ENCODE measurements around the gene EPO. TPM values are rescaled to one million over a fixed set of nuclear protein-coding genes. Genes with fewer than 3 reads are reported as not detected.

The EPO gene
- total RNA-seq, 1 experiment from 2014 or later = 0.30 TPM

GRCh38 chr7:100705320-100705752 is 14.9 kb upstream of the EPO start:
- intact Hi-C loops (cut with micrococcal nuclease) = loop anchor here (1.0 to 5.0 kb wide), 4 partner anchors 32 to 372 kb away; partner anchors contain the start of genes EPHB4, GNB2 and SLC12A9
- peaks cover 5% of the 10 kb centered on the region; the same call in 1 of the 2 replicates for H4K20me1 ChIP-seq (ENCODE audit: insufficient read depth)
- BruUV-seq (replicated peaks) = TSS peak; percentile 95

More at GRCh38 chr7:100705320-100705752, 14.9 kb upstream of the EPO start:
- no peak overlapping the region for H2AFZ ChIP-seq (ENCODE audit: low read depth, low read length, poor library complexity, severe bottlenecking)
- H3K4me2 ChIP-seq (ENCODE audit: low read length) = peak overlapping the region; percentile 91
- POLR2A ChIA-PET = interaction anchor here (0.6 to 1.9 kb wide), 19 partner anchors 9 to 373 kb away, joined by 3 to 17 read pairs (median 4); partner anchors contain the start of genes EPHB4, FBXO24, GIGYF1 and GNB2
- CTCF ChIA-PET = interaction anchor here (0.6 to 2.5 kb wide), 32 partner anchors 9 to 577 kb away, joined by 3 to 52 read pairs (median 6); partner anchors contain the start of genes EPHB4, FBXO24, GIGYF1 and LRCH4
- TF ChIP-seq RAD21 (IDR thresholded peaks at IDR 0.05; ENCODE audit: low read depth) (peak; percentile 81), ZFX (IDR thresholded peaks at IDR 0.05) (no peak), SRF (IDR thresholded peaks at IDR 0.05; ENCODE audit: low read depth) (no peak), CEBPB (IDR thresholded peaks at IDR 0.05; ENCODE audit: low read depth) (no peak), YY1 (IDR thresholded peaks at IDR 0.05; ENCODE audit: extremely low read depth, insufficient replicate concordance, low read depth, low read length) (peak; percentile 33), EGR1 (IDR thresholded peaks at IDR 0.05; ENCODE audit: low read depth) (peak; percentile 76)
- TF ChIP-seq, protein P1, sequence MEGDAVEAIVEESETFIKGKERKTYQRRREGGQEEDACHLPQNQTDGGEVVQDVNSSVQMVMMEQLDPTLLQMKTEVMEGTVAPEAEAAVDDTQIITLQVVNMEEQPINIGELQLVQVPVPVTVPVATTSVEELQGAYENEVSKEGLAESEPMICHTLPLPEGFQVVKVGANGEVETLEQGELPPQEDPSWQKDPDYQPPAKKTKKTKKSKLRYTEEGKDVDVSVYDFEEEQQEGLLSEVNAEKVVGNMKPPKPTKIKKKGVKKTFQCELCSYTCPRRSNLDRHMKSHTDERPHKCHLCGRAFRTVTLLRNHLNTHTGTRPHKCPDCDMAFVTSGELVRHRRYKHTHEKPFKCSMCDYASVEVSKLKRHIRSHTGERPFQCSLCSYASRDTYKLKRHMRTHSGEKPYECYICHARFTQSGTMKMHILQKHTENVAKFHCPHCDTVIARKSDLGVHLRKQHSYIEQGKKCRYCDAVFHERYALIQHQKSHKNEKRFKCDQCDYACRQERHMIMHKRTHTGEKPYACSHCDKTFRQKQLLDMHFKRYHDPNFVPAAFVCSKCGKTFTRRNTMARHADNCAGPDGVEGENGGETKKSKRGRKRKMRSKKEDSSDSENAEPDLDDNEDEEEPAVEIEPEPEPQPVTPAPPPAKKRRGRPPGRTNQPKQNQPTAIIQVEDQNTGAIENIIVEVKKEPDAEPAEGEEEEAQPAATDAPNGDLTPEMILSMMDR (IDR thresholded peaks at IDR 0.05 in 2 of 3, conservative IDR thresholded peaks at IDR 0.05 in 1 of 3; ENCODE audit: borderline replicate concordance in 1 of 3, insufficient read depth in 1 of 3, low read depth in 2 of 3, low read length in 2 of 3) = peak; percentile 81 to 86 (median 86)
- TF ChIP-seq, protein P2, sequence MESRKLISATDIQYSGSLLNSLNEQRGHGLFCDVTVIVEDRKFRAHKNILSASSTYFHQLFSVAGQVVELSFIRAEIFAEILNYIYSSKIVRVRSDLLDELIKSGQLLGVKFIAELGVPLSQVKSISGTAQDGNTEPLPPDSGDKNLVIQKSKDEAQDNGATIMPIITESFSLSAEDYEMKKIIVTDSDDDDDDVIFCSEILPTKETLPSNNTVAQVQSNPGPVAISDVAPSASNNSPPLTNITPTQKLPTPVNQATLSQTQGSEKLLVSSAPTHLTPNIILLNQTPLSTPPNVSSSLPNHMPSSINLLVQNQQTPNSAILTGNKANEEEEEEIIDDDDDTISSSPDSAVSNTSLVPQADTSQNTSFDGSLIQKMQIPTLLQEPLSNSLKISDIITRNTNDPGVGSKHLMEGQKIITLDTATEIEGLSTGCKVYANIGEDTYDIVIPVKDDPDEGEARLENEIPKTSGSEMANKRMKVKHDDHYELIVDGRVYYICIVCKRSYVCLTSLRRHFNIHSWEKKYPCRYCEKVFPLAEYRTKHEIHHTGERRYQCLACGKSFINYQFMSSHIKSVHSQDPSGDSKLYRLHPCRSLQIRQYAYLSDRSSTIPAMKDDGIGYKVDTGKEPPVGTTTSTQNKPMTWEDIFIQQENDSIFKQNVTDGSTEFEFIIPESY (IDR thresholded peaks at IDR 0.05; ENCODE audit: extremely low read depth, insufficient replicate concordance, low read length) = no peak
- TF ChIP-seq, protein P3, sequence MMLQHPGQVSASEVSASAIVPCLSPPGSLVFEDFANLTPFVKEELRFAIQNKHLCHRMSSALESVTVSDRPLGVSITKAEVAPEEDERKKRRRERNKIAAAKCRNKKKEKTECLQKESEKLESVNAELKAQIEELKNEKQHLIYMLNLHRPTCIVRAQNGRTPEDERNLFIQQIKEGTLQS (IDR thresholded peaks at IDR 0.05) = no peak
- peak overlapping the region; percentile 99 for H3K9ac ChIP-seq (ENCODE audit: low read length)
- H3K27me3 ChIP-seq (ENCODE audit: insufficient read depth, low read length) = no peaks in the 10 kb centered on the region
- RAD21 ChIA-PET (ENCODE audit: low non-redundant PET in 1 of 2, low total read pairs in 2 of 2, uncharacterized antibody in 2 of 2, unreplicated experiment in 2 of 2) = interaction anchor here (0.5 to 2.2 kb wide), 9 partner anchors 20 to 380 kb away, joined by 3 to 12 read pairs (median 5); partner anchors contain the start of genes SLC12A9 (in 2 of the 2) and EPHB4 (in 1 of the 2)
- ATAC-seq = peak; percentile 77
- DNase-seq (ENCODE audit: low read depth, low spot score) = peak; percentile 32
- peak overlapping the region; percentile 95 for H3K27ac ChIP-seq (ENCODE audit: low read depth, low read length)
- H3K9me3 ChIP-seq (ENCODE audit: control insufficient read depth in 1 of 2, insufficient read depth in 1 of 2, low read depth in 1 of 2, low read length in 2 of 2) = no peaks in the 10 kb centered on the region
- H3K4me3 ChIP-seq (replicated peaks in 1 of 2; ENCODE audit: low read depth in 1 of 2, low read length in 2 of 2) = peak overlapping the region; percentile 76 to 97
- peaks cover 26% of the 10 kb centered on the region for H3K79me2 ChIP-seq (ENCODE audit: insufficient read depth, low read length)
- peaks cover 4 to 12% of the 10 kb centered on the region in 2 experiments; a peak in 3 of 4 replicates for H3K36me3 ChIP-seq (ENCODE audit: control insufficient read depth in 1 of 2, insufficient read depth in 2 of 2, low read length in 2 of 2)
- H3K9me2 ChIP-seq (ENCODE audit: insufficient read depth) = no peaks in the 10 kb centered on the region
- H3K4me1 ChIP-seq (ENCODE audit: control insufficient read depth in 1 of 2, insufficient read depth in 2 of 2, low read length in 2 of 2) = peaks cover 8 to 20% of the 10 kb centered on the region in 2 experiments; a peak in 3 of 4 replicates
